IMR-90 (cell line): Measurements from ENCODE around the gene ANO4. TPM values are rescaled to one million over a fixed set of nuclear protein-coding genes. Genes with fewer than 3 reads are reported as not detected.
A peak's percentile ranks its signal among the peaks of the same experiment; 100 is the strongest.

Experiments used
- ATAC-seq: fragments of 200-7000 bp; cut with Tn5 transposase; 2 replicates; pipeline ENCODE4 v1.9.1; 2020; ENCODE audit warnings: low read depth, mild to moderate bottlenecking, moderate library complexity
- BruUV-seq: library from RNA; stranded (reverse); fragments of 400-500 nt; replicated peaks from 2 replicates; lab custom pipeline; 2021; lab: Mats Ljungman, UMichigan
- CTCF ChIA-PET: fragments of 300-600 bp; formaldehyde crosslinking; extraction: SDS; loops from one replicate; lab custom pipeline; 2021; ENCODE audit warnings: antibody characterized with exemption; lab: Yijun Ruan, JAX
- POLR2A ChIA-PET: fragments of 300-600 bp; sonication (Branson Sonifier 250); formaldehyde crosslinking; loops from one replicate; lab custom pipeline; 2022; ENCODE audit warnings: antibody characterized with exemption; ENCODE audit not compliant: unreplicated experiment; lab: Charles Lee
- DNase-seq: peaks from one replicate; pipeline ENCODE4 v3.0.0; 2013
- H2AFZ ChIP-seq: replicated peaks from 2 replicates; pipeline ENCODE3; 2013; ENCODE audit warnings: low read length, mild to moderate bottlenecking; ENCODE audit not compliant: poor library complexity
- H2AK5ac ChIP-seq: 2 replicates; pipeline ENCODE4 v1.6.1; 2013; ENCODE audit warnings: low read depth, low read length, inconsistent platforms
- H2AK9ac ChIP-seq: replicated peaks from 2 replicates; pipeline ENCODE3; 2013; ENCODE audit warnings: mild to moderate bottlenecking, low read depth, low read length, moderate library complexity; ENCODE audit not compliant: poor library complexity
- H2BK120ac ChIP-seq: 2 replicates; pipeline ENCODE4 v1.6.1; 2013; ENCODE audit warnings: low read depth, low read length, inconsistent platforms
- H2BK15ac ChIP-seq: 3 replicates; pipeline ENCODE4 v1.6.1; 2013; ENCODE audit warnings: low read depth, low read length, inconsistent platforms
- H2BK20ac ChIP-seq: 2 replicates; pipeline ENCODE4 v1.6.1; 2013; ENCODE audit warnings: low read depth, mild to moderate bottlenecking, inconsistent platforms, low read length, moderate library complexity
- H2BK5ac ChIP-seq: 2 replicates; pipeline ENCODE4 v1.6.1; 2013; ENCODE audit warnings: mild to moderate bottlenecking, low read depth, low read length, inconsistent platforms; ENCODE audit not compliant: poor library complexity, severe bottlenecking
- H3K14ac ChIP-seq: replicated peaks from 2 replicates; pipeline ENCODE4 v1.6.1; 2013; ENCODE audit warnings: low read depth, low read length, inconsistent platforms
- H3K18ac ChIP-seq: 2 replicates; pipeline ENCODE4 v1.6.1; 2013; ENCODE audit warnings: low read depth, low read length, control low read depth
- H3K23ac ChIP-seq: 2 replicates; pipeline ENCODE4 v1.6.1; 2013; ENCODE audit warnings: low read depth, low read length, inconsistent platforms
- H3K27ac ChIP-seq: 2 replicates; pipeline ENCODE4 v1.5.1; 2013; ENCODE audit warnings: mild to moderate bottlenecking, control low read depth, low read length; ENCODE audit not compliant: insufficient read depth
- H3K27me3 ChIP-seq: 2 replicates; pipeline ENCODE4 v1.6.1; 2013; ENCODE audit warnings: low read length; ENCODE audit not compliant: control insufficient read depth, insufficient read depth
- H3K36me3 ChIP-seq: 2 replicates; pipeline ENCODE4 v1.6.1; 2013; ENCODE audit warnings: low read length, mixed read lengths; ENCODE audit not compliant: control insufficient read depth, insufficient read depth
- H3K4ac ChIP-seq: 2 replicates; pipeline ENCODE4 v1.6.1; 2013; ENCODE audit warnings: low read depth, low read length, inconsistent platforms
- H3K4me1 ChIP-seq: 2 replicates; pipeline ENCODE4 v1.6.1; 2013; ENCODE audit warnings: low read length, mixed read lengths; ENCODE audit not compliant: control insufficient read depth, insufficient read depth
- H3K4me2 ChIP-seq: 2 replicates; pipeline ENCODE4 v1.6.1; 2013; ENCODE audit warnings: low read depth, mild to moderate bottlenecking, control low read depth, low read length, moderate library complexity
- H3K4me3 ChIP-seq: 2 replicates; pipeline ENCODE4 v1.5.1; 2013; ENCODE audit warnings: low read depth, mild to moderate bottlenecking, control low read depth, low read length, moderate library complexity; ENCODE audit not compliant: insufficient read depth
- H3K56ac ChIP-seq: 2 replicates; pipeline ENCODE4 v1.6.1; 2013; ENCODE audit warnings: low read length, inconsistent platforms; ENCODE audit not compliant: insufficient read depth; ENCODE audit errors: extremely low read depth
- H3K79me1 ChIP-seq, 2 experiments: 2 replicates each; pipeline ENCODE4 v1.6.1; 2013; ENCODE audit warnings: low read length in 2 of 2, inconsistent platforms in 1 of 2, low read depth in 1 of 2
- H3K9ac ChIP-seq: 2 replicates; pipeline ENCODE4 v1.6.1; 2013; ENCODE audit warnings: low read depth, low read length, control low read depth
- H3K9me1 ChIP-seq: 2 replicates; pipeline ENCODE4 v1.6.1; 2013; ENCODE audit warnings: low read length, inconsistent platforms; ENCODE audit not compliant: insufficient read depth
- H3K9me3 ChIP-seq: 2 replicates; pipeline ENCODE4 v1.6.1; 2013; ENCODE audit warnings: low read length; ENCODE audit not compliant: control insufficient read depth, insufficient read depth
- H4K20me1 ChIP-seq: 2 replicates; pipeline ENCODE4 v1.6.1; 2013; ENCODE audit warnings: low read length, inconsistent platforms; ENCODE audit not compliant: insufficient read depth
- H4K5ac ChIP-seq: 2 replicates; pipeline ENCODE4 v1.6.1; 2013; ENCODE audit warnings: mild to moderate bottlenecking, low read depth, low read length, control low read depth
- H4K8ac ChIP-seq, 2 experiments: 2 replicates each; pipeline ENCODE4 v1.6.1; 2013; ENCODE audit warnings: low read depth in 2 of 2, low read length in 2 of 2, control low read depth in 1 of 2, inconsistent platforms in 1 of 2
- H4K91ac ChIP-seq: 2 replicates; pipeline ENCODE4 v1.6.1; 2013; ENCODE audit warnings: low read depth, low read length, inconsistent platforms; ENCODE audit not compliant: insufficient read depth
- FOS ChIP-seq: fragments of 150-350 bp; IDR thresholded peaks from 2 replicates; pipeline ENCODE4 v1.6.1; 2016; ENCODE audit warnings: low read depth, low read length
- MAFK ChIP-seq: IDR thresholded peaks from 2 replicates; pipeline ENCODE4 v1.6.1; 2012; ENCODE audit warnings: low read depth, low read length, improper control_type of control experiment
- MXI1 ChIP-seq: IDR thresholded peaks from 2 replicates; pipeline ENCODE4 v1.6.1; 2012; ENCODE audit warnings: low read depth, mild to moderate bottlenecking, low read length, moderate library complexity, borderline replicate concordance
- NFE2L2 ChIP-seq: fragments of 150-350 bp; IDR thresholded peaks from 2 replicates; pipeline ENCODE4 v1.6.1; 2016; ENCODE audit warnings: low read depth, mild to moderate bottlenecking, low read length
- RFX5 ChIP-seq: IDR thresholded peaks from 2 replicates; pipeline ENCODE4 v1.8.0; 2012; ENCODE audit warnings: low read depth, mild to moderate bottlenecking, low read length, moderate library complexity
- WGBS, 2 experiments: methylation state at CpG; one replicate each; pipeline versions ENCODE4 v1.1.5 to v1.1.7; 2013; ENCODE audit warnings: missing lambda C conversion rate in 2 of 2; ENCODE audit not compliant: insufficient read length in 1 of 2; ENCODE audit errors: extremely low coverage in 2 of 2; 5-methylcytosine and 5-hydroxymethylcytosine counted together
- dilution Hi-C: fragments of 300-500 bp; cut with HindIII; formaldehyde crosslinking; loops from one replicate; pipeline ENCODE4 v1.14.3; 2018; ENCODE audit warnings: low sequenced_read_pairs; ENCODE audit not compliant: unreplicated experiment
- in situ Hi-C: fragments of 300-500 bp; cut with MboI; formaldehyde crosslinking; loops from 3 replicates; pipeline ENCODE4 v1.14.3; 2019; ENCODE audit warnings: low sequenced_read_pairs, inconsistent platforms, mixed read lengths
- intact Hi-C: fragments of 100-400 bp; cut with micrococcal nuclease; formaldehyde crosslinking; loops from 2 replicates; pipeline ENCODE4 v1.10.0; 2022
- polyA plus RNA-seq, 3 experiments: library from polyadenylated mRNA; depleted of rRNA; stranded (reverse); fragments of >200 nt; gene quantifications; 2 replicates each; pipeline ENCODE4 v1.2.3, GENCODE V29; 2012; ENCODE audit warnings: low replicate concordance in 1 of 3
- total RNA-seq: library from RNA; depleted of rRNA; stranded (reverse); fragments of >200 nt; gene quantifications from 2 replicates; pipeline ENCODE4 v1.2.3, GENCODE V29; 2012
- TF ChIP-seq, protein P1 (sequence below): fragments of 150-350 bp; IDR thresholded peaks from 2 replicates; pipeline ENCODE4 v1.6.1; 2017; ENCODE audit warnings: mild to moderate bottlenecking, antibody characterized with exemption, low read length, low read depth
- TF ChIP-seq, protein P2 (sequence below): fragments of 150-350 bp; IDR thresholded peaks from 2 replicates; pipeline ENCODE4 v1.6.1; 2016; ENCODE audit warnings: low read depth, mild to moderate bottlenecking, low read length, moderate library complexity, borderline replicate concordance
- TF ChIP-seq, protein P3 (sequence below): conservative IDR thresholded peaks from 2 replicates; pipeline ENCODE4 v1.5.1; 2012; ENCODE audit warnings: mild to moderate bottlenecking, low read depth, low read length, improper control_type of control experiment

The ANO4 gene
- total and polyA plus RNA-seq, 2 of the 4 experiments (the other 2 are of a cell fraction): 4.7 to 10.2 TPM

DNA sequence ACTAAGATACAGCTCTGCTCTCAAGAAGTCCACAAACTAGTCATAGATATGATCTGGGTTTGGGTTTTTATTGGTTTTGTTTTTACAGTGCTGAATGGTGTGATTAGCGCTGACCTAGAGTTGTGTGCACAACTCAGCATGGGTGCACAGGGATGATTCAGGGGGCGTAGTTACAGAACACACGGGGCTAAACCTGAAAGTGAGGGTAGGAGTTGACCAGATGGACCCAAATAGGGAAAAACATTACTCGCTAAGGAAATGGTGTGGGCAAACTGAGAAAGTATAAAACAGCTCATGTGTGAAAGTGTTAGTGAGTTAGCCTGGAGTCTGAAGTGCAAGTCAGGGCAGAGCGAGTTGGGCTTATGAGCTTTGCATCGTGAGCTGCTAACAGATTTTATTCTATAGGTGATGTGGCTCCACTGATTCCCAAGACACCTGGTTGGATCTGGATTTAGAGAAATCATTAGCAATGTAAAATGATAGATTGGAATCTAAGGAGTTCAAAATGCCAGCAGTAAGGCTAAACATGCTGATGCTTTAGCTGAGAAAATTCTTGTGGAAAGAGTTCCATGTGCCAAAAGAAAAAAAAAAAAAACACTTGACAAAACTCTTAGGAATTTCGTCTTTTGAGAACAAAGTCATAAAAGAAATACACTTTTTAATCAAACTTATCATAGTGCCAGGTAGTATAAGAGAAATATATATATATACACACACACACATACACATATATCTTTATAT is 280.5 kb downstream of the ANO4 start:
- no peak overlapping the region for H3K14ac ChIP-seq
- H3K4ac ChIP-seq: no peak overlapping the region
- no peak overlapping the region for H4K91ac ChIP-seq
- H4K5ac ChIP-seq: no peak overlapping the region
- H3K27me3 ChIP-seq: no peaks in the 10 kb centered on the region
- H3K18ac ChIP-seq: no peak overlapping the region
- H2BK20ac ChIP-seq: no peak overlapping the region
- no peak overlapping the region for H2AFZ ChIP-seq
- no TSS peak for BruUV-seq
- no peak for ATAC-seq
- no peak overlapping the region for H2BK15ac ChIP-seq
- H3K4me3 ChIP-seq: no peak overlapping the region
- peaks cover 6% of the 10 kb centered on the region; the same call in 1 of the 2 replicates for H3K9me1 ChIP-seq
- no peaks in the 10 kb centered on the region for H3K79me1 ChIP-seq
- H3K27ac ChIP-seq: no peak overlapping the region
- H3K23ac ChIP-seq: no peak overlapping the region
- WGBS, 2 experiments: 74% methylated on average over 4 of the region's 7 CpGs; no CpG with 5 or more reads in 1 of the 2 experiments
- H2AK5ac ChIP-seq: no peak overlapping the region
- no peak overlapping the region for H4K8ac ChIP-seq
- H3K36me3 ChIP-seq: peaks cover 6% of the 10 kb centered on the region
- TF ChIP-seq, protein P1, sequence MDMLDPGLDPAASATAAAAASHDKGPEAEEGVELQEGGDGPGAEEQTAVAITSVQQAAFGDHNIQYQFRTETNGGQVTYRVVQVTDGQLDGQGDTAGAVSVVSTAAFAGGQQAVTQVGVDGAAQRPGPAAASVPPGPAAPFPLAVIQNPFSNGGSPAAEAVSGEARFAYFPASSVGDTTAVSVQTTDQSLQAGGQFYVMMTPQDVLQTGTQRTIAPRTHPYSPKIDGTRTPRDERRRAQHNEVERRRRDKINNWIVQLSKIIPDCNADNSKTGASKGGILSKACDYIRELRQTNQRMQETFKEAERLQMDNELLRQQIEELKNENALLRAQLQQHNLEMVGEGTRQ: no peak
- TF ChIP-seq, protein P2, sequence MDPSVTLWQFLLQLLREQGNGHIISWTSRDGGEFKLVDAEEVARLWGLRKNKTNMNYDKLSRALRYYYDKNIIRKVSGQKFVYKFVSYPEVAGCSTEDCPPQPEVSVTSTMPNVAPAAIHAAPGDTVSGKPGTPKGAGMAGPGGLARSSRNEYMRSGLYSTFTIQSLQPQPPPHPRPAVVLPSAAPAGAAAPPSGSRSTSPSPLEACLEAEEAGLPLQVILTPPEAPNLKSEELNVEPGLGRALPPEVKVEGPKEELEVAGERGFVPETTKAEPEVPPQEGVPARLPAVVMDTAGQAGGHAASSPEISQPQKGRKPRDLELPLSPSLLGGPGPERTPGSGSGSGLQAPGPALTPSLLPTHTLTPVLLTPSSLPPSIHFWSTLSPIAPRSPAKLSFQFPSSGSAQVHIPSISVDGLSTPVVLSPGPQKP: no peak
- no peak for TF ChIP-seq MAFK
- TF ChIP-seq, protein P3, sequence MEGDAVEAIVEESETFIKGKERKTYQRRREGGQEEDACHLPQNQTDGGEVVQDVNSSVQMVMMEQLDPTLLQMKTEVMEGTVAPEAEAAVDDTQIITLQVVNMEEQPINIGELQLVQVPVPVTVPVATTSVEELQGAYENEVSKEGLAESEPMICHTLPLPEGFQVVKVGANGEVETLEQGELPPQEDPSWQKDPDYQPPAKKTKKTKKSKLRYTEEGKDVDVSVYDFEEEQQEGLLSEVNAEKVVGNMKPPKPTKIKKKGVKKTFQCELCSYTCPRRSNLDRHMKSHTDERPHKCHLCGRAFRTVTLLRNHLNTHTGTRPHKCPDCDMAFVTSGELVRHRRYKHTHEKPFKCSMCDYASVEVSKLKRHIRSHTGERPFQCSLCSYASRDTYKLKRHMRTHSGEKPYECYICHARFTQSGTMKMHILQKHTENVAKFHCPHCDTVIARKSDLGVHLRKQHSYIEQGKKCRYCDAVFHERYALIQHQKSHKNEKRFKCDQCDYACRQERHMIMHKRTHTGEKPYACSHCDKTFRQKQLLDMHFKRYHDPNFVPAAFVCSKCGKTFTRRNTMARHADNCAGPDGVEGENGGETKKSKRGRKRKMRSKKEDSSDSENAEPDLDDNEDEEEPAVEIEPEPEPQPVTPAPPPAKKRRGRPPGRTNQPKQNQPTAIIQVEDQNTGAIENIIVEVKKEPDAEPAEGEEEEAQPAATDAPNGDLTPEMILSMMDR: no peak
- no peak for TF ChIP-seq FOS
- no peak for TF ChIP-seq NFE2L2
- TF ChIP-seq MXI1: no peak
- TF ChIP-seq RFX5: no peak
- dilution Hi-C loops (no loop called here), in situ Hi-C loops (no loop called here), intact Hi-C loops (no loop called here)
- H3K9me3 ChIP-seq: no peaks in the 10 kb centered on the region
- no peak overlapping the region for H3K9ac ChIP-seq
- ChIA-PET CTCF (interaction anchor here (1.4 kb wide), 1 partner anchor 14 kb away, joined by 3 read pairs; no protein-coding TSS in a partner anchor), POLR2A (interaction anchor here (0.6 kb wide), 2 partner anchors 26 to 127 kb away, joined by 4 to 9 read pairs; no protein-coding TSS in a partner anchor)
- no peak overlapping the region for H2BK5ac ChIP-seq
- peaks cover 7% of the 10 kb centered on the region for H3K4me1 ChIP-seq
- no peak overlapping the region for H3K4me2 ChIP-seq
- H3K56ac ChIP-seq: no peak overlapping the region
- H4K20me1 ChIP-seq: no peaks in the 10 kb centered on the region
- DNase-seq: peak; percentile 4
- no peak overlapping the region for H2AK9ac ChIP-seq
- H2BK120ac ChIP-seq: no peak overlapping the region
